GM12878 (cell line): ENCODE data around the gene CAMK4. TPM values are rescaled to one million over a fixed set of nuclear protein-coding genes. Genes with fewer than 3 reads are reported as not detected.
A peak's percentile ranks its signal among the peaks of the same experiment; 100 is the strongest.

Experiments
- ASH2L ChIP-seq: fragments of 300-600, 200-600 bp; sonication (generic); IDR thresholded peaks from 2 replicates; pipeline ENCODE4 v1.6.1; 2017; ENCODE audit warnings: low read depth, mild to moderate bottlenecking, borderline replicate concordance
- CBFB ChIP-seq: IDR thresholded peaks from 2 replicates; pipeline ENCODE4 v1.6.1; 2016; ENCODE audit warnings: antibody characterized with exemption, low read depth
- CHD2 ChIP-seq: IDR thresholded peaks from 2 replicates; pipeline ENCODE4 v1.6.1; 2011; ENCODE audit warnings: low read depth, low read length, improper control_type of control experiment, borderline replicate concordance
- CUX1 ChIP-seq: IDR thresholded peaks from 2 replicates; pipeline ENCODE4 v1.6.1; 2012; ENCODE audit warnings: improper control_type of control experiment, low read depth, low read length; ENCODE audit not compliant: insufficient replicate concordance
- HCFC1 ChIP-seq: fragments of 150-350 bp; IDR thresholded peaks from 2 replicates; pipeline ENCODE4 v1.6.1; 2014; ENCODE audit warnings: low read length
- HSF1 ChIP-seq: fragments of 150-350 bp; IDR thresholded peaks from 2 replicates; pipeline ENCODE4 v1.6.1; 2014; ENCODE audit warnings: mild to moderate bottlenecking, low read depth, low read length
- MTA3 ChIP-seq: IDR thresholded peaks from 2 replicates; pipeline ENCODE4 v1.6.1; 2012; ENCODE audit warnings: low read length, inconsistent platforms, borderline replicate concordance
- MXI1 ChIP-seq: fragments of 150-350 bp; IDR thresholded peaks from 2 replicates; pipeline ENCODE4 v1.6.1; 2011; ENCODE audit warnings: low read depth, mild to moderate bottlenecking, inconsistent platforms, low read length, improper control_type of control experiment
- MYB ChIP-seq: fragments of 150-350 bp; IDR thresholded peaks from 2 replicates; pipeline ENCODE4 v1.6.1; 2014; ENCODE audit warnings: mild to moderate bottlenecking, low read depth, low read length, borderline replicate concordance
- NR2C1 ChIP-seq: fragments of 450-650 bp; IDR thresholded peaks from 2 replicates; pipeline ENCODE4 v1.6.1; 2017; ENCODE audit warnings: antibody characterized with exemption, mild to moderate bottlenecking, moderate library complexity
- NR2F1 ChIP-seq: fragments of 450-650 bp; conservative IDR thresholded peaks from 2 replicates; pipeline ENCODE4 v1.6.1; 2017; ENCODE audit warnings: mild to moderate bottlenecking
- PBX3 ChIP-seq: IDR thresholded peaks from 2 replicates; pipeline ENCODE4 v1.6.1; 2011; ENCODE audit warnings: mild to moderate bottlenecking, low read depth, low read length, moderate library complexity; ENCODE audit not compliant: insufficient replicate concordance
- PRDM15 ChIP-seq: fragments of 450-650 bp; formaldehyde crosslinking; IDR thresholded peaks from 2 replicates; pipeline ENCODE4 v1.4.0; 2020; ENCODE audit warnings: mild to moderate bottlenecking, moderate library complexity
- RELA ChIP-seq: fragments of 450-650 bp; IDR thresholded peaks from 2 replicates; pipeline ENCODE4 v1.8.0; 2014; ENCODE audit warnings: borderline replicate concordance; ENCODE audit not compliant: partially characterized antibody
- SRF ChIP-seq, 2 experiments: IDR thresholded peaks; 2 replicates each; pipeline ENCODE4 v1.6.1; 2011; ENCODE audit warnings: low read depth in 2 of 2, low read length in 2 of 2, mild to moderate bottlenecking in 1 of 2, moderate library complexity in 1 of 2
- TCF12 ChIP-seq: IDR thresholded peaks from 2 replicates; pipeline ENCODE4 v1.6.1; 2011; ENCODE audit warnings: low read depth, mild to moderate bottlenecking, low read length
- polyA plus RNA-seq, 11 experiments: library from polyadenylated mRNA; depleted of rRNA in 4 of 11; unstranded in 6 of 11; stranded (reverse) in 5 of 11; fragments of >200 nt; fragmentation: Nextera tagmentation in 4 of 11; fragmentation: Illumina TruSeq in 1 of 11; extraction: Ambion mirVana in 4 of 11; extraction: Trizol in 1 of 11; gene quantifications; 1 replicate in 1 of 11; 2 replicates in 10 of 11; pipeline versions ENCODE4 v1.2.1 to v1.2.3, GENCODE V29; 2011 to 2016; ENCODE audit warnings: inconsistent platforms in 2 of 11, missing spikeins in 2 of 11, low read depth in 1 of 11
- total RNA-seq, 4 experiments: library from RNA; depleted of rRNA in 3 of 4; stranded (reverse); fragments of >200 nt in 3 of 4; fragmentation: Illumina TruSeq in 1 of 4; extraction: Trizol in 1 of 4; gene quantifications; 2 replicates each; pipeline versions ENCODE4 v1.2.1 to v1.2.3, GENCODE V29; 2013 to 2021

Gene CAMK4
- total and polyA plus RNA-seq, 10 of the 15 experiments (the other 5 are each of a cell fraction or from before 2014, with no cell fraction given) = 13.3 to 51.9 (median 35.3) TPM

- TF ChIP-seq ASH2L = no peak
- TF ChIP-seq CBFB = no peak
- no peak for TF ChIP-seq MYB
- no peak; the same call in 1 of the 2 replicates for TF ChIP-seq MXI1
- TF ChIP-seq NR2C1 = no peak
- 0 out of 2 replicates have a peak, but pooled peaks have one; percentile 3 for TF ChIP-seq TCF12
- TF ChIP-seq SRF (IDR thresholded peaks at IDR 0.05; ENCODE audit: low read depth in 2 of 2, low read length in 2 of 2) = 0 out of 4 replicates have a peak, but pooled peaks of 1 of the 2 experiments have one; percentile 35
- no peak for TF ChIP-seq HSF1
- no peak for TF ChIP-seq CUX1
- 0 out of 2 replicates have a peak, but pooled peaks have one; percentile 38 for TF ChIP-seq NR2F1
- no peak for TF ChIP-seq HCFC1
- TF ChIP-seq MTA3 = no peak
- peak; percentile 79 for TF ChIP-seq RELA
- no peak for TF ChIP-seq PRDM15 (CRISPR knock-in tag)
- no peak for TF ChIP-seq PBX3
- no peak for TF ChIP-seq CHD2
Measured at GRCh38 chr5:111223787-111224560, at the start of gene CAMK4 (continued).
